Measurements from ENCODE around the gene OPRM1. TPM values are rescaled to one million over a fixed set of nuclear protein-coding genes. Genes with fewer than 3 reads are reported as not detected.

OPRM1 gene
- total RNA-seq, 3 donors from 2014 or later, result 0.57 TPM; not detected in 2

GRCh38 chr6:154261688-154262397, 222.8 kb downstream of the OPRM1 start:
- DNase-seq (no peak), ATAC-seq (no peak)
- intact Hi-C loops (cut with DNase I, micrococcal nuclease), result no loop called here
- Histone ChIP-seq H3K36me3 (ENCODE audit: low read depth) (no peaks in the 10 kb centered on the region), H3K4me1 (ENCODE audit: low read depth) (no peaks in the 10 kb centered on the region), H3K4me3 (no peak overlapping the region), H3K9me3 (no peaks in the 10 kb centered on the region)
- TF ChIP-seq, protein P1, sequence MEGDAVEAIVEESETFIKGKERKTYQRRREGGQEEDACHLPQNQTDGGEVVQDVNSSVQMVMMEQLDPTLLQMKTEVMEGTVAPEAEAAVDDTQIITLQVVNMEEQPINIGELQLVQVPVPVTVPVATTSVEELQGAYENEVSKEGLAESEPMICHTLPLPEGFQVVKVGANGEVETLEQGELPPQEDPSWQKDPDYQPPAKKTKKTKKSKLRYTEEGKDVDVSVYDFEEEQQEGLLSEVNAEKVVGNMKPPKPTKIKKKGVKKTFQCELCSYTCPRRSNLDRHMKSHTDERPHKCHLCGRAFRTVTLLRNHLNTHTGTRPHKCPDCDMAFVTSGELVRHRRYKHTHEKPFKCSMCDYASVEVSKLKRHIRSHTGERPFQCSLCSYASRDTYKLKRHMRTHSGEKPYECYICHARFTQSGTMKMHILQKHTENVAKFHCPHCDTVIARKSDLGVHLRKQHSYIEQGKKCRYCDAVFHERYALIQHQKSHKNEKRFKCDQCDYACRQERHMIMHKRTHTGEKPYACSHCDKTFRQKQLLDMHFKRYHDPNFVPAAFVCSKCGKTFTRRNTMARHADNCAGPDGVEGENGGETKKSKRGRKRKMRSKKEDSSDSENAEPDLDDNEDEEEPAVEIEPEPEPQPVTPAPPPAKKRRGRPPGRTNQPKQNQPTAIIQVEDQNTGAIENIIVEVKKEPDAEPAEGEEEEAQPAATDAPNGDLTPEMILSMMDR (IDR thresholded peaks at IDR 0.05), result no peak

GRCh38 chr6:154266560-154267099, 227.6 kb downstream of the OPRM1 start:
- Histone ChIP-seq H3K36me3 (ENCODE audit: low read depth) (no peaks in the 10 kb centered on the region), H3K4me1 (ENCODE audit: low read depth) (no peaks in the 10 kb centered on the region), H3K9me3 (no peaks in the 10 kb centered on the region), H3K4me3 (no peak overlapping the region)
- TF ChIP-seq, protein P1 (IDR thresholded peaks at IDR 0.05), result no peak
- DNase-seq, result no peak
- intact Hi-C loops (cut with DNase I, micrococcal nuclease), result no loop called here
- no peak for ATAC-seq

DNA sequence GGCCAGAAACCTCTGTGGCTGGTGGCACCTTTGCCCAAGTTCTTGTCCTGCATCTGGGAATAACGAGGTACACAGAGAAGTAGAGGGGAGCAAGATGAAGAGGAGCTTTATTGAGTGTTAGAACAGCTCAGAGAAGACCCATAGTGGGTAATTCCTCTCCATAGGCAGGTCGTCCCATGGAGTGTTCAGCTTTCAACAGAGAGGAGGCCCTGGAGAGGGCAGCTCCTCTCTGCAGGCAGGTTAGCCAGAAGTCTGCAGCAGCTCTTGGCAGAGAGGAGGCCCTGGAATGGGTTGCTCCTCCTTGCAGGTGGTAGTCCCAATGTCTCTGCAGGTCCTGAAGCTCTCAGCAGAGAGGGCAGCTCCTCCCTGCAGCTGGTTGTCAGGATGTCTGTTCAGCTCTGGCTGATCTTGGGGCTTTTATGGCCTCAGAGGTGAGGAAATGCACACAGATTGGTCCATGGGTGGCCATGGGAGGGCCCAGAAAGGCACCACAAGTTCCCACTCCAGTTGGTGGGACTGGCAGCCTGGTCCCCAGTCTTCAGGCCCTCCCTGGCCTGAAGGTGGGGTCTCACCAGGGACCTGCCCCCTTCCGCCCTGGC, 228.6 kb downstream of the OPRM1 start:
- intact Hi-C loops (cut with DNase I, micrococcal nuclease), result no loop called here
- no peaks in the 10 kb centered on the region for H3K36me3 ChIP-seq (ENCODE audit: low read depth)
- no peaks in the 10 kb centered on the region for H3K9me3 ChIP-seq
- peak; percentile 10 for ATAC-seq
- no peak overlapping the region for H3K4me3 ChIP-seq
- no peaks in the 10 kb centered on the region for H3K4me1 ChIP-seq (ENCODE audit: low read depth)
- TF ChIP-seq, protein P1 (IDR thresholded peaks at IDR 0.05), result no peak
- no peak for DNase-seq

GRCh38 chr6:154268486-154268885, 229.4 kb downstream of the OPRM1 start:
- H3K36me3 ChIP-seq (ENCODE audit: low read depth), result no peaks in the 10 kb centered on the region
- no peak for DNase-seq
- H3K4me1 ChIP-seq (ENCODE audit: low read depth), result no peaks in the 10 kb centered on the region
- TF ChIP-seq, protein P1 (IDR thresholded peaks at IDR 0.05), result no peak
- intact Hi-C loops (cut with DNase I, micrococcal nuclease), result no loop called here
- H3K9me3 ChIP-seq, result no peaks in the 10 kb centered on the region
- no peak overlapping the region for H3K4me3 ChIP-seq
- ATAC-seq, result no peak

- intact Hi-C loops (cut with DNase I, micrococcal nuclease), result loop anchor here in 1 of 2 donors (5.0 kb wide), 1 partner anchor 117 kb away; no protein-coding TSS in a partner anchor
- ATAC-seq (no peak), DNase-seq (no peak)
- Histone ChIP-seq H3K4me1 (ENCODE audit: low read depth) (no peaks in the 10 kb centered on the region), H3K36me3 (ENCODE audit: low read depth) (no peaks in the 10 kb centered on the region), H3K9me3 (no peaks in the 10 kb centered on the region), H3K4me3 (no peak overlapping the region)
- TF ChIP-seq, protein P1 (IDR thresholded peaks at IDR 0.05), result no peak
These were observed 235.1 kb downstream of the OPRM1 start for GRCh38 chr6:154274168-154274567.
